ENCODE data around the gene ARID3B. TPM values are rescaled to one million over a fixed set of nuclear protein-coding genes. Genes with fewer than 3 reads are reported as not detected.

Gene ARID3B
- total RNA-seq, 1 experiment from 2014 or later = 8.1 TPM

- H4K20me1 ChIP-seq (ENCODE audit: insufficient read depth) = no peaks in the 10 kb centered on the region
- intact Hi-C loops (cut with micrococcal nuclease) = no loop called here
- no peak overlapping the region for H3K27ac ChIP-seq (ENCODE audit: low read depth, low read length)
- no peak for TF ChIP-seq EGR1 (IDR thresholded peaks at IDR 0.05; ENCODE audit: low read depth)
- no peak for TF ChIP-seq POLR2A (IDR thresholded peaks at IDR 0.05; ENCODE audit: borderline replicate concordance, extremely low read depth, insufficient read depth, insufficient read length)
- TF ChIP-seq MAX (IDR thresholded peaks at IDR 0.05) = no peak
- TF ChIP-seq SP1 (IDR thresholded peaks at IDR 0.05; ENCODE audit: low read depth) = no peak
- no peak for TF ChIP-seq YY1 (IDR thresholded peaks at IDR 0.05; ENCODE audit: extremely low read depth, insufficient replicate concordance, low read depth, low read length)
- TF ChIP-seq RAD21 (IDR thresholded peaks at IDR 0.05; ENCODE audit: low read depth) = no peak
- no peak for TF ChIP-seq CTCF (IDR thresholded peaks at IDR 0.05 in 2 of 3, conservative IDR thresholded peaks at IDR 0.05 in 1 of 3; ENCODE audit: borderline replicate concordance in 1 of 3, insufficient read depth in 1 of 3, low read depth in 2 of 3, low read length in 2 of 3)
- no peak for TF ChIP-seq POLR2AphosphoS5 (IDR thresholded peaks at IDR 0.05; ENCODE audit: low read depth, low read length)
- no peak for TF ChIP-seq ZNF274 (IDR thresholded peaks at IDR 0.05; ENCODE audit: low read depth, low read length)
- ChIA-PET POLR2A (no interaction called here), CTCF (no interaction called here), RAD21 (ENCODE audit: low non-redundant PET in 1 of 2, low total read pairs in 2 of 2, uncharacterized antibody in 2 of 2, unreplicated experiment in 2 of 2) (no interaction called here)
- H3K36me3 ChIP-seq (ENCODE audit: control insufficient read depth in 1 of 2, insufficient read depth in 2 of 2, low read length in 2 of 2) = peaks cover 0 to 8% of the 10 kb centered on the region in 2 experiments; a peak in 1 of 4 replicates
- no TSS peak for BruUV-seq (replicated peaks)
- no peaks in the 10 kb centered on the region for H3K4me1 ChIP-seq (ENCODE audit: control insufficient read depth in 1 of 2, insufficient read depth in 2 of 2, low read length in 2 of 2)
- ATAC-seq (no peak), DNase-seq (ENCODE audit: low read depth, low spot score) (no peak)
- H3K27me3 ChIP-seq (ENCODE audit: insufficient read depth, low read length) = no peaks in the 10 kb centered on the region
- no peak overlapping the region for H3K9ac ChIP-seq (ENCODE audit: low read length)
- no peak overlapping the region for H2AFZ ChIP-seq (ENCODE audit: low read depth, low read length, poor library complexity, severe bottlenecking)
- no peaks in the 10 kb centered on the region for H3K9me3 ChIP-seq (ENCODE audit: control insufficient read depth in 1 of 2, insufficient read depth in 1 of 2, low read depth in 1 of 2, low read length in 2 of 2)
- H3K4me3 ChIP-seq (replicated peaks in 1 of 2; ENCODE audit: low read depth in 1 of 2, low read length in 2 of 2) = no peak overlapping the region
- no peak overlapping the region for H3K4me2 ChIP-seq (ENCODE audit: low read length)
- no peaks in the 10 kb centered on the region for H3K79me2 ChIP-seq (ENCODE audit: insufficient read depth, low read length)
- H3K9me2 ChIP-seq (ENCODE audit: insufficient read depth) = no peaks in the 10 kb centered on the region
Observed at GRCh38 chr15:74569731-74570070, 28.7 kb downstream of the ARID3B start.

GRCh38 chr15:74571191-74571590 lies 30.2 kb downstream of the ARID3B start:
- Histone ChIP-seq H3K27ac (ENCODE audit: low read depth, low read length) (no peak overlapping the region), H3K27me3 (ENCODE audit: insufficient read depth, low read length) (no peaks in the 10 kb centered on the region), H3K4me1 (ENCODE audit: control insufficient read depth in 1 of 2, insufficient read depth in 2 of 2, low read length in 2 of 2) (no peaks in the 10 kb centered on the region), H3K9ac (ENCODE audit: low read length) (no peak overlapping the region), H3K9me2 (ENCODE audit: insufficient read depth) (no peaks in the 10 kb centered on the region), H2AFZ (ENCODE audit: low read depth, low read length, poor library complexity, severe bottlenecking) (no peak overlapping the region), H3K36me3 (ENCODE audit: control insufficient read depth in 1 of 2, insufficient read depth in 2 of 2, low read length in 2 of 2) (peaks cover 0 to 8% of the 10 kb centered on the region in 2 experiments; a peak in 1 of 4 replicates), H3K4me3 (replicated peaks in 1 of 2; ENCODE audit: low read depth in 1 of 2, low read length in 2 of 2) (no peak overlapping the region), H3K9me3 (ENCODE audit: control insufficient read depth in 1 of 2, insufficient read depth in 1 of 2, low read depth in 1 of 2, low read length in 2 of 2) (no peaks in the 10 kb centered on the region), H3K4me2 (ENCODE audit: low read length) (no peak overlapping the region), H4K20me1 (ENCODE audit: insufficient read depth) (no peaks in the 10 kb centered on the region), H3K79me2 (ENCODE audit: insufficient read depth, low read length) (no peaks in the 10 kb centered on the region)
- no TSS peak for BruUV-seq (replicated peaks)
- intact Hi-C loops (cut with micrococcal nuclease) = no loop called here
- RAD21 ChIA-PET (ENCODE audit: low non-redundant PET in 1 of 2, low total read pairs in 2 of 2, uncharacterized antibody in 2 of 2, unreplicated experiment in 2 of 2) = no interaction called here
- no peak for ATAC-seq
- POLR2A ChIA-PET = no interaction called here
- no peak for DNase-seq (ENCODE audit: low read depth, low spot score)
- CTCF ChIA-PET = no interaction called here
- TF ChIP-seq CTCF (IDR thresholded peaks at IDR 0.05 in 2 of 3, conservative IDR thresholded peaks at IDR 0.05 in 1 of 3; ENCODE audit: borderline replicate concordance in 1 of 3, insufficient read depth in 1 of 3, low read depth in 2 of 3, low read length in 2 of 3) (no peak), ZNF274 (IDR thresholded peaks at IDR 0.05; ENCODE audit: low read depth, low read length) (no peak), ATF3 (IDR thresholded peaks at IDR 0.05) (no peak), ZFX (IDR thresholded peaks at IDR 0.05) (no peak), POLR2A (IDR thresholded peaks at IDR 0.05; ENCODE audit: borderline replicate concordance, extremely low read depth, insufficient read depth, insufficient read length) (no peak), FOSL1 (IDR thresholded peaks at IDR 0.05; ENCODE audit: low read depth) (no peak), CBX3 (IDR thresholded peaks at IDR 0.05; ENCODE audit: low read depth) (no peak), EZH2phosphoT487 (IDR thresholded peaks at IDR 0.05; ENCODE audit: borderline replicate concordance) (no peak), EGR1 (IDR thresholded peaks at IDR 0.05; ENCODE audit: low read depth) (no peak)
